Epithelial cell of proximal tubule (primary cell): ENCODE results near the gene TCEANC. TPM values are rescaled to one million over a fixed set of nuclear protein-coding genes. Genes with fewer than 3 reads are reported as not detected.

Experiments used
- DNase-seq: peaks from one replicate; pipeline ENCODE4 v3.0.0-alpha.2; 2011; ENCODE audit warnings: low read depth
- H3K4me3 ChIP-seq: 2 replicates; pipeline ENCODE4 v1.5.1; 2011; ENCODE audit warnings: low read depth, mild to moderate bottlenecking, low read length
- total RNA-seq: library from RNA; depleted of rRNA; stranded (reverse); fragments of >200 nt; gene quantifications from 2 replicates; pipeline ENCODE4 v1.2.3, GENCODE V29; 2015
- TF ChIP-seq, protein P1 (sequence below): conservative IDR thresholded peaks from 2 replicates; pipeline ENCODE4 v1.5.1; 2012; ENCODE audit warnings: low read depth, mild to moderate bottlenecking, low read length

The TCEANC gene
- total RNA-seq, 1 donor from 2014 or later: 0.12 TPM

DNA sequence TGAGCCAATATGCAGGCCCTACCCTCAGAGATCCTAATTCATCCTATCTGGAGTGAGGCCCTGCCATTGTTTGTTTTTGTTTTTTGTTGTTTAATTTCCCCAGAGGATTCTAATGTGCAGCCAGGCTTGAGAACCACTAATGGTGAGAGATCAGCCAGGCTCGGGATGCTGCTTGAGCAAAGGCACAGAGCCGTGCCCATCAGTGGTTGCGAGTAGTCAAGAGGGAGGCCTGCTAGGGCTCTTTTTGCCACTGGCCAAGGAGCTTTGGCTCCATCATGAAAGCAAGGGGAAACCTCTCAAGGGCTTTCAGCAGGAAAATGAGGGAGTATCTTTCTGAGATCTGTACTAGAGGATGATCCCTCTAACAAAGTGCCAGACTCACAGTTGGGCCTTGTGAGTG, 2.7 kb downstream of the TCEANC start:
- TF ChIP-seq, protein P1, sequence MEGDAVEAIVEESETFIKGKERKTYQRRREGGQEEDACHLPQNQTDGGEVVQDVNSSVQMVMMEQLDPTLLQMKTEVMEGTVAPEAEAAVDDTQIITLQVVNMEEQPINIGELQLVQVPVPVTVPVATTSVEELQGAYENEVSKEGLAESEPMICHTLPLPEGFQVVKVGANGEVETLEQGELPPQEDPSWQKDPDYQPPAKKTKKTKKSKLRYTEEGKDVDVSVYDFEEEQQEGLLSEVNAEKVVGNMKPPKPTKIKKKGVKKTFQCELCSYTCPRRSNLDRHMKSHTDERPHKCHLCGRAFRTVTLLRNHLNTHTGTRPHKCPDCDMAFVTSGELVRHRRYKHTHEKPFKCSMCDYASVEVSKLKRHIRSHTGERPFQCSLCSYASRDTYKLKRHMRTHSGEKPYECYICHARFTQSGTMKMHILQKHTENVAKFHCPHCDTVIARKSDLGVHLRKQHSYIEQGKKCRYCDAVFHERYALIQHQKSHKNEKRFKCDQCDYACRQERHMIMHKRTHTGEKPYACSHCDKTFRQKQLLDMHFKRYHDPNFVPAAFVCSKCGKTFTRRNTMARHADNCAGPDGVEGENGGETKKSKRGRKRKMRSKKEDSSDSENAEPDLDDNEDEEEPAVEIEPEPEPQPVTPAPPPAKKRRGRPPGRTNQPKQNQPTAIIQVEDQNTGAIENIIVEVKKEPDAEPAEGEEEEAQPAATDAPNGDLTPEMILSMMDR: no peak
- DNase-seq: no peak
- no peak overlapping the region for H3K4me3 ChIP-seq

DNA sequence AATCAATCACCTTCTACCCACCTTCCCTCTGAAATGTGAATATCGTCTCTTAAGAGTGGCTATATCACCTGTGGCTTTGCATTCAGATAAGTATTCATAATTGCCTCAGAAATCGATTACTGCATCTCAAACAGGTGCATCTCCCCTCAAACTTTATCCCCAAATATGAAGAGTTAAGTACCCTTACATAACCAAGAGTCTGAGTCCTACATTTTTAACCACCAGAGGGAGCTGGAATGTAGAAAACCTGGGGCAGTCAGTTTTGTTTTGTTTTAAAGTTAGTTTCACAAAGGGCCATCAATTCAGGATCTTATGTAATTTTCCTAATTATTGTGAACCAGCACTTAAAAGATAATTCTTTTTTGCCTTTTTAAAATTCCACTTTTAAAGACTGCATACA, 5.7 kb downstream of the TCEANC start:
- DNase-seq: no peak
- no peak overlapping the region for H3K4me3 ChIP-seq

DNA sequence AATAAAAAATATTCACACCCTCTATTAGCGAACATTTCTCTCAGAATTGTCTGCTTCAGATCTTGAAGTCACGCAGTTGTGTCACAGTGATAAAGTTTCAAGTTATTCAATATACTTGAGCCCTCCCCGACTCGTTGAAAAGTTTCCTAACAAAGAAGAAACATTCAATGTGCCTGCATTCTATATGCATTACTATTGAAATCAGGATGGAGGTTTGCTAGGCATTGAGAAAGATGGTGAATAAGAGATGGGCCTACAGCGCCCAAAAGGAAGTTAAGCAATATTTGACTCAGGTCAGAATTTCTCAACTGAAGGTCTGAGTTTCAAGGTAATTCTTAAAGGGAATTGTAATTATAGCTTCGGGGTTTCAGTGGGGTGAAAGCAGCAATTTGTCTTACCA, 6.1 kb downstream of the TCEANC start:
- DNase-seq: no peak
- TF ChIP-seq, protein P1: no peak
- no peak overlapping the region for H3K4me3 ChIP-seq

More for the DNA sequence above, 5.7 kb downstream of the TCEANC start:
- TF ChIP-seq, protein P1: peak; percentile 62

DNA sequence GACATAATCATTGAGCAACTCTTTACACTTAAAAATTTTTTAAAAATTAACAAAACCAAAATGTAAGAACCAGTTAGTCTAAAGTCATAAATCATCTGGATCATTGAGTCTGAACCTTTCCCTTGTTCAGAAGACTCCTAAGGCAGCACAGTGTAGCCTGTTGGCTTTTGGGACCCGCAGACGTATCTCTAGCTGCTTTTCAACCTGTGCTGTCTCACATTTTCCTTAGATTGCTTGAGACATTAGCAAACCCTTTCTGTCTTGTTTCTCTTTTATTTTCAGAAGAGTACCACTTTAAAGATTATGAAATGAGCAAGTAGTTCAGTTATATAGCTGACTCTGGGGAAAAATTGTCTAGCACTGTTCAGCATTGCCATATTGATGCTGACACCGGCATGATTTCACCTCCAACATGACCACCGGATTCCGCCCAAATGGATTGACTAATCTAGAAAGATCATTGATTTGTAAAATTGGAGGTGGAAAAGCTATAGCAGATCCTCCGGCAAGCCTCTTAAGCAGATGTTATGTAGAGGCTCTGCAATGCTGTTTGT, 8.9 kb downstream of the TCEANC start:
- TF ChIP-seq, protein P1: no peak
- no peak overlapping the region for H3K4me3 ChIP-seq
- DNase-seq: no peak

DNA sequence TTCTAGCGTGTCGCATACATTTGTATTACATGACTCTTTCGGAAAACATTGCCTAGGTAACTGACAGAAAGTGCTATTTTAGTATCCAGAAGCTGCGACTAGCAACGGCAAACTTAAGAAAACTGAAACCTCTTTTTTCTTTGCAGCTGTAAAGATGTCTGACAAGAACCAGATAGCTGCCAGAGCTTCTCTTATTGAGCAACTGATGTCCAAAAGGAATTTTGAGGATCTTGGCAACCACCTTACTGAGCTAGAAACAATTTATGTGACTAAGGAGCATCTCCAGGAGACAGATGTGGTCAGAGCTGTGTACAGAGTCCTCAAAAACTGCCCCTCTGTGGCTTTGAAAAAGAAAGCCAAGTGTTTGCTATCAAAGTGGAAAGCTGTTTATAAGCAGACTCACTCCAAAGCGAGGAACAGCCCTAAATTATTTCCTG, 9.4 kb downstream of the TCEANC start:
- no peak overlapping the region for H3K4me3 ChIP-seq
- DNase-seq: no peak

DNA sequence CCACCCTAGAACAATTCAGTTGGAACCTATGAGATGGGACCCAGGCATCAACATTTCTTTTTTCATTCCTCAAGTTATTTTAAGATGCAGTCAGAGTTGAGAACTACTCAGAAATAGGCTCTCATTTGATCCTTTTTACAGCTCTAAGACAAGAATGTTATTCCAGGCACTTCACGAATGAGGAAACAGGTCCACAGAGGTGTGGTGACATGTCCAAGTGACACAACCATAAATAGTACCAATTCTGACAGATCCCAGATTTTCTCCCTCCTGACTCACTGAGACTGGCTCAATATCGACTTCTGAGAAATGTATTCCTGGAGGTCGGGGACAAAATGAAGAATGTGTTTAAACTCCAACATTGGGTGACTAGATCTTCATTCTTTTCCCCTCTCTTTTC, 11.1 kb downstream of the TCEANC start:
- no peak for DNase-seq
- TF ChIP-seq, protein P1: no peak
- no peak overlapping the region for H3K4me3 ChIP-seq

More for the DNA sequence above, 9.4 kb downstream of the TCEANC start:
- TF ChIP-seq, protein P1: no peak

DNA sequence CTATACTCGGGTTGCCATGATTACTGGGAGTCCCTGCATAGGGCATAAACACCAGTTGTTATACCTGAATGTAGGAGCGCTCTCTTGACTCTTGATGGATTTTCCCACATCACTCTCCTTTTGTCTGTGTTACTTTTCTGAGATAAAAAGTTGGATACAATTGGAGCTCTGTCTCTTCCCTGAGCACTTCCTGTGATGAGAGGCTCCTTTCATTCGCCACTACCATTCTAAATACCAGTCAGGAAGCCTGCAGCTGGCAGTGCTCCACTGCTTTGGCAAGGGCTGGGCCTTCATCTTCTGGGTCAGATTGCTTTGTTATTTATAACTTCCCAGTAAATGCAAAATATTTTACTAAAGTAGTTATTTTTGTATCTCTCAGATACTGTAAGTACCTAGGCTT, 13.9 kb downstream of the TCEANC start:
- no peak for DNase-seq
- TF ChIP-seq, protein P1: no peak

More for the DNA sequence above, 13.9 kb downstream of the TCEANC start:
- H3K4me3 ChIP-seq: no peak overlapping the region
